Measurements from ENCODE around the gene CCNB2. TPM values are rescaled to one million over a fixed set of nuclear protein-coding genes. Genes with fewer than 3 reads are reported as not detected.
A peak's percentile ranks its signal among the peaks of the same experiment; 100 is the strongest.

The CCNB2 gene
- total and polyA plus RNA-seq, 2 donors (not counting 3 experiments of a cell fraction or from before 2014, with no cell fraction given), result 55.9 to 65.2 TPM

- no peaks in the 10 kb centered on the region for H3K9me1 ChIP-seq (replicated peaks; ENCODE audit: control insufficient read depth, extremely low read depth, insufficient read depth, low read length)
- no peak overlapping the region for H3K4me3 ChIP-seq (replicated peaks in 1 of 3; ENCODE audit: insufficient read depth in 1 of 3, low read depth in 1 of 3, low read length in 3 of 3)
- no peaks in the 10 kb centered on the region for H3K4me1 ChIP-seq (ENCODE audit: control insufficient read depth, extremely low read depth, insufficient read depth, low read length)
- no peak overlapping the region for H2AFZ ChIP-seq (ENCODE audit: low read depth, low read length)
- intact Hi-C loops (cut with micrococcal nuclease) (no loop called here), dilution Hi-C loops (cut with MboI; ENCODE audit: extremely low pct_ligation_motif_present, low sequenced_read_pairs) (no loop called here)
- FAIRE-seq, result peak; percentile 42
- no peaks in the 10 kb centered on the region for H3K79me2 ChIP-seq (ENCODE audit: control insufficient read depth, insufficient read depth, low read length)
- H3K9ac ChIP-seq (replicated peaks; ENCODE audit: extremely low read depth, insufficient read depth, low read length), result no peak overlapping the region
- CTCF ChIA-PET, result interaction anchor here (1.4 kb wide), 1 partner anchor 343 kb away, joined by 5 read pairs; no protein-coding TSS in a partner anchor
- H3K36me3 ChIP-seq (ENCODE audit: control insufficient read depth in 2 of 2, extremely low read depth in 1 of 2, insufficient read depth in 2 of 2, low read length in 2 of 2), result peaks cover 12 to 51% of the 10 kb centered on the region in 2 experiments
- H3K27ac ChIP-seq (ENCODE audit: insufficient read depth, low read depth, low read length), result no peak overlapping the region
- TF ChIP-seq MYC (IDR thresholded peaks at IDR 0.05; ENCODE audit: low read depth, low read length), result no peak
- TF ChIP-seq POLR2A (IDR thresholded peaks at IDR 0.05; ENCODE audit: low read depth, low read length), result no peak
- no peak for TF ChIP-seq JUN (IDR thresholded peaks at IDR 0.05; ENCODE audit: borderline replicate concordance, insufficient read depth, insufficient read length, low read depth)
- H3K4me2 ChIP-seq (ENCODE audit: insufficient read depth, low read length), result no peak overlapping the region
- no peaks in the 10 kb centered on the region for H4K20me1 ChIP-seq (replicated peaks; ENCODE audit: control insufficient read depth, extremely low read depth, insufficient read depth, low read length)
- POLR2A ChIA-PET, result no interaction called here
- no peaks in the 10 kb centered on the region for H3K27me3 ChIP-seq (ENCODE audit: control insufficient read depth in 2 of 2, insufficient read depth in 2 of 2, low read length in 2 of 2)
- no peak for DNase-seq (ENCODE audit: low read depth, low spot score)
- no peaks in the 10 kb centered on the region for H3K9me3 ChIP-seq (replicated peaks; ENCODE audit: control insufficient read depth, insufficient read depth, low read length)
- BruUV-seq (replicated peaks), result no TSS peak
Observed at GRCh38 chr15:59157840-59158700, 53.1 kb downstream of the CCNB2 start.

DNA sequence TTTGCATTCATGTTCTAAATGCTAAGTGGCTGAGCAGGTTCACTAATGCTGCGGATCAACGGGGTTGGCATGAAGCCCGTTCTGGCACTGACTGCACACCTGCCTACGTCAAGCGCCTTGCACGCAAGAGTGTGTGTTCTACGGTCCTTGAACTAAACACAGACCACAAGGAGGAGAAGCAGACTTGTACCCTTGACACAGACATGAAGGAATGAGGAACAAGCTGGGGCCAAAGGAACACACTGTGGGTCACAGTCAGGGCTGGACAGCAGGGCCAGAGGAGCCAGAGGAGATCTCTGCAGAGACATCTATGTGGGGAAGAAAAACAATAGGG lies 53.7 kb downstream of the CCNB2 start:
- BruUV-seq (replicated peaks), result no TSS peak
- H3K36me3 ChIP-seq (ENCODE audit: control insufficient read depth in 2 of 2, extremely low read depth in 1 of 2, insufficient read depth in 2 of 2, low read length in 2 of 2), result peaks cover 12 to 45% of the 10 kb centered on the region in 2 experiments
- H3K4me2 ChIP-seq (ENCODE audit: insufficient read depth, low read length), result no peak overlapping the region
- H3K27ac ChIP-seq (ENCODE audit: insufficient read depth, low read depth, low read length), result no peak overlapping the region
- H3K9me3 ChIP-seq (replicated peaks; ENCODE audit: control insufficient read depth, insufficient read depth, low read length), result no peaks in the 10 kb centered on the region
- H3K79me2 ChIP-seq (ENCODE audit: control insufficient read depth, insufficient read depth, low read length), result no peaks in the 10 kb centered on the region
- no peaks in the 10 kb centered on the region for H4K20me1 ChIP-seq (replicated peaks; ENCODE audit: control insufficient read depth, extremely low read depth, insufficient read depth, low read length)
- ChIA-PET CTCF (no interaction called here), POLR2A (no interaction called here)
- H3K9ac ChIP-seq (replicated peaks; ENCODE audit: extremely low read depth, insufficient read depth, low read length), result no peak overlapping the region
- TF ChIP-seq, protein P1, sequence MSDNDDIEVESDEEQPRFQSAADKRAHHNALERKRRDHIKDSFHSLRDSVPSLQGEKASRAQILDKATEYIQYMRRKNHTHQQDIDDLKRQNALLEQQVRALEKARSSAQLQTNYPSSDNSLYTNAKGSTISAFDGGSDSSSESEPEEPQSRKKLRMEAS (IDR thresholded peaks at IDR 0.05; ENCODE audit: insufficient read depth, insufficient read length), result no peak
- TF ChIP-seq JUN (IDR thresholded peaks at IDR 0.05; ENCODE audit: borderline replicate concordance, insufficient read depth, insufficient read length, low read depth) (no peak), CTCF (IDR thresholded peaks at IDR 0.05; ENCODE audit: extremely low read depth in 1 of 2, insufficient read depth in 1 of 2, low read depth in 1 of 2, low read length in 2 of 2) (no peak), FOS (IDR thresholded peaks at IDR 0.05; ENCODE audit: borderline replicate concordance, insufficient read depth, low read length) (no peak), GATA2 (IDR thresholded peaks at IDR 0.05; ENCODE audit: insufficient read depth, insufficient read length, low read depth, low read length) (no peak), MYC (IDR thresholded peaks at IDR 0.05; ENCODE audit: low read depth, low read length) (no peak), POLR2AphosphoS5 (IDR thresholded peaks at IDR 0.05; ENCODE audit: insufficient read depth, low read depth, low read length) (no peak), POLR2A (IDR thresholded peaks at IDR 0.05; ENCODE audit: low read depth, low read length) (no peak), EZH2 (IDR thresholded peaks at IDR 0.05; ENCODE audit: borderline replicate concordance, low read depth, low read length, severe bottlenecking) (no peak)
- H3K27me3 ChIP-seq (ENCODE audit: control insufficient read depth in 2 of 2, insufficient read depth in 2 of 2, low read length in 2 of 2), result no peaks in the 10 kb centered on the region
- no peak overlapping the region for H2AFZ ChIP-seq (ENCODE audit: low read depth, low read length)
- DNase-seq (ENCODE audit: low read depth, low spot score), result no peak
- no peaks in the 10 kb centered on the region for H3K9me1 ChIP-seq (replicated peaks; ENCODE audit: control insufficient read depth, extremely low read depth, insufficient read depth, low read length)
- H3K4me1 ChIP-seq (ENCODE audit: control insufficient read depth, extremely low read depth, insufficient read depth, low read length), result no peaks in the 10 kb centered on the region
- dilution Hi-C loops (cut with MboI; ENCODE audit: extremely low pct_ligation_motif_present, low sequenced_read_pairs), result no loop called here
- H3K4me3 ChIP-seq (replicated peaks in 1 of 3; ENCODE audit: insufficient read depth in 1 of 3, low read depth in 1 of 3, low read length in 3 of 3), result no peak overlapping the region
- intact Hi-C loops (cut with micrococcal nuclease), result no loop called here
- no peak for FAIRE-seq

Measured in endothelial cell of umbilical vein (primary cell).